SJSA1 (cell line): Measurements from ENCODE around the gene FMNL2. TPM values are rescaled to one million over a fixed set of nuclear protein-coding genes. Genes with fewer than 3 reads are reported as not detected.

Experiments
- DNase-seq, 2 experiments: peaks; one replicate each; pipeline ENCODE4 v3.0.0-alpha.2; 2015 to 2020; ENCODE audit warnings: low spot score in 2 of 2, low read depth in 1 of 2
- H3K27ac ChIP-seq: fragments of 250-450 bp; sonication (Bioruptor Pico); 2 replicates; pipeline ENCODE4 v1.5.1; 2020; ENCODE audit warnings: mild to moderate bottlenecking, moderate library complexity
- H3K27me3 ChIP-seq: fragments of 250-450 bp; sonication (Bioruptor Pico); replicated peaks from 2 replicates; pipeline ENCODE4 v1.5.1; 2020; ENCODE audit warnings: mild to moderate bottlenecking, moderate library complexity
- H3K36me3 ChIP-seq: fragments of 250-450 bp; sonication (Bioruptor Pico); 2 replicates; pipeline ENCODE4 v1.5.1; 2020; ENCODE audit warnings: mild to moderate bottlenecking
- H3K4me1 ChIP-seq: fragments of 250-450 bp; sonication (Bioruptor Pico); replicated peaks from 2 replicates; pipeline ENCODE4 v1.6.1; 2021; ENCODE audit warnings: mild to moderate bottlenecking
- H3K4me3 ChIP-seq: fragments of 250-450 bp; sonication (Bioruptor Pico); 2 replicates; pipeline ENCODE4 v1.5.1; 2020; ENCODE audit warnings: mild to moderate bottlenecking
- H3K9me3 ChIP-seq: fragments of 250-450 bp; sonication (Bioruptor Pico); replicated peaks from 2 replicates; pipeline ENCODE4 v1.5.1; 2020; ENCODE audit warnings: mild to moderate bottlenecking
- total RNA-seq: library from RNA; depleted of rRNA; stranded (reverse); fragments of >200 nt; shearing (Covaris generic); gene quantifications from 2 replicates; pipeline ENCODE4 v1.2.3, GENCODE V29; 2014

Gene FMNL2
- total RNA-seq, 1 experiment from 2014 or later = 12.9 TPM

DNA sequence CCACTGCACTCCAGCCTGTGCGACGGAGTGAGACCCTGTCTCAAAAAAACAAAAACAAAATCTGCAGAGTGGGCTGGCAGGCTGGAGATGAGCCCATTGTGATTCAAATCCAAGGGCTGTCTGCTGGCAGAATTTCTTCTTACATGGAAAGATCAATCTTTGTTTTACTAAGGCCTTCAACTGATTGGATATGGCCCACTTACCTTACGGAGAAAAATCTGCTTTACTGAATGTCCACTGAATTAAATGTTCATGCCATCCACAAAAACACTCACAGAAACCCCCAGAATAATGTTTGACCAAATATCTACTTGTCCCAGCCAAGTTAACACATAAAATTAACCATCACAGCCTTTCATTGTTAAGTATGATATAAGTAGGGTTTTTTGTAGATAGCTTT, 8.3 kb upstream of the FMNL2 start:
- Histone ChIP-seq H3K9me3 (no peaks in the 10 kb centered on the region), H3K27me3 (no peaks in the 10 kb centered on the region), H3K4me3 (no peak overlapping the region), H3K36me3 (no peaks in the 10 kb centered on the region), H3K27ac (no peak overlapping the region), H3K4me1 (peaks cover 12% of the 10 kb centered on the region)
- DNase-seq = no peak

DNA sequence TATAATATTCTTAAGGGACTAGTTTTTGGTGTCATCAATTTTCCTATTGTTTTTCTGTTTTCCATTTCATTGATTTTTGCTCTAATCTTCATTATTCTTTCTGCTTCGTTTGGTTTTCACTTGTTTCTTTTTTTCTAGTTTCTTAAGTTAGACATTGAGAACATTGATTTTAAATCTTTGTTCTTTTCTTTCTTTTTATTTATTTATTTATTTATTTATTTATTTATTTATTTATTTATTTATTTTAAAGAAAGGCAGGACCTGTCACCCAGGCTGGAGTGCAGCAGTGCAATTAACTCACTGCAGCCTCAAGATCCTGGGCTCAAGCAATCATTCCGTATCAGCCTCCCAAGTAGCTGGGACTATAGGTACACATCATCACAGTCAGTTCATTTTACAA, 7.0 kb upstream of the FMNL2 start:
- H3K36me3 ChIP-seq = no peaks in the 10 kb centered on the region
- peaks cover 1% of the 10 kb centered on the region for H3K4me1 ChIP-seq
- no peak overlapping the region for H3K27ac ChIP-seq
- no peak for DNase-seq
- no peak overlapping the region for H3K4me3 ChIP-seq
- no peaks in the 10 kb centered on the region for H3K27me3 ChIP-seq
- H3K9me3 ChIP-seq = no peaks in the 10 kb centered on the region

DNA sequence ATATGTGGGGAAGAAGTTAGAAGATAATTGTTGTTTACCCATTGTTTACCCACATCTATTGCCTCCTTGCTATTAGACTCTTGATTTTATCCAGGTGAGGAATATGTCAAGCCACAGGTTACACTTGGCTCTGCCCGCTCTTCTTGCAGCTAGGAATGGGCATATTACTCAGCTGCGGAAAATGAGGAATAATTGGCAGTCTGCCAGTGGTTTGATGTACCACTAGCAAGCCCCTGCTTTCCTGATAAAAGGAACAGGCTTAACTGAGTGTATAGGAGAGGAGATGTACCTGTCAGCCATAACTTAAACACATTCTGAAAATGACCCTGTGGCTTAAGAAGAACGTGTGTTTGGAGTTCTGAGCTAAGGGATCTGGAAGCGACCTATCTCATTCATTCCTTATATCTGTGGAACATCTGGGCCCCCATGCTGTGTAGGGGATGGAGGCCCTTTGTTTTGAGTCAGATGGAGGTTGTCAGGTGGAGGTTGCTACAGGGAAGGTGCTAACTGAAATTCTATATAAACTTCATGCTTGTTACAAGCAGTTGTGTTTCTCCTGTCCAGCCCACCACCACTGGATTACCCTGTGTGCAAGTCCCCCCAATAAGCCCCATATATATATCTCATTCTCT, 4.6 kb upstream of the FMNL2 start:
- Histone ChIP-seq H3K36me3 (peaks cover 4% of the 10 kb centered on the region; the same call in 1 of the 2 replicates), H3K27ac (no peak overlapping the region), H3K4me1 (peaks cover 14% of the 10 kb centered on the region), H3K4me3 (no peak overlapping the region), H3K9me3 (no peaks in the 10 kb centered on the region), H3K27me3 (no peaks in the 10 kb centered on the region)
- DNase-seq = no peak

DNA sequence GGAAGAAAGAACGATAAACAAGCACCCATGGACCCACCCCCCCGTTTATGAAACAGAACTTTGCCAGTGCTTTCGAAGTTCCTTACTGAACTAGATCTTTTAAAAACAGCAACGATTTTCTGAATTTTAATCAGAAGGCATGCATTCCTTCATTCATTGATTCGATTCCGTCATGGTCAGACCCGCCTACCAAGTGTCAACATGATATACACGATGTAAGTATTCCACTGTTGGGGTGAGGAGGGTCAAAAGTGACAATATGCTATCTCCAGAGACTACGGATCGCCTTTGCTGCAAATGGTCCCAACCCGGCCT, 316 bp upstream of the FMNL2 start:
- Histone ChIP-seq H3K4me1 (peaks cover 23% of the 10 kb centered on the region), H3K9me3 (no peaks in the 10 kb centered on the region), H3K4me3 (peak overlapping the region; percentile 91), H3K36me3 (peaks cover 8% of the 10 kb centered on the region; the same call in 1 of the 2 replicates), H3K27me3 (no peaks in the 10 kb centered on the region), H3K27ac (no peak overlapping the region)
- DNase-seq = no peak

DNA sequence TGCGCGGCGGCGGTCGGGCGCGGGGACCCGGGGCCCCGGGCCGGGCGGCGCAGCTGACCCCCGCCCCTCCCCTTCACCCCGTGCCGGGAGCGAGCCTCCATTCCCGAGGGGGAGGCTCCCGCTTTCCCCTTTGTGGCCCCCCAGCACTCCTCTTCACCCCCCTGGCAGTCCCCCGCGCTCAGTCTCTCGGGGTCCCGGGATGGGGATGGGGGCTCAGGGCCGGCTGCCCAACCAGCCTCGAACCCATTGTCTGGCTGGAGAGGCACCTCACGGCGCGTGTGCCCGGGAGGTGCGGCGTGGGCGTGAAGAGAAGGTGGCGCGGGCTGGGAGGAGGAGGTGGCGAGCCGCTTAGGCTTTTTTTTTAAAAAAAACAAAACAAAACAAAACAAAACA, 748 bp downstream of the FMNL2 start:
- Histone ChIP-seq H3K27me3 (no peaks in the 10 kb centered on the region), H3K4me3 (peak overlapping the region; percentile 91), H3K27ac (no peak overlapping the region), H3K36me3 (peaks cover 8% of the 10 kb centered on the region; the same call in 1 of the 2 replicates), H3K4me1 (peaks cover 23% of the 10 kb centered on the region), H3K9me3 (no peaks in the 10 kb centered on the region)
- no peak for DNase-seq

DNA sequence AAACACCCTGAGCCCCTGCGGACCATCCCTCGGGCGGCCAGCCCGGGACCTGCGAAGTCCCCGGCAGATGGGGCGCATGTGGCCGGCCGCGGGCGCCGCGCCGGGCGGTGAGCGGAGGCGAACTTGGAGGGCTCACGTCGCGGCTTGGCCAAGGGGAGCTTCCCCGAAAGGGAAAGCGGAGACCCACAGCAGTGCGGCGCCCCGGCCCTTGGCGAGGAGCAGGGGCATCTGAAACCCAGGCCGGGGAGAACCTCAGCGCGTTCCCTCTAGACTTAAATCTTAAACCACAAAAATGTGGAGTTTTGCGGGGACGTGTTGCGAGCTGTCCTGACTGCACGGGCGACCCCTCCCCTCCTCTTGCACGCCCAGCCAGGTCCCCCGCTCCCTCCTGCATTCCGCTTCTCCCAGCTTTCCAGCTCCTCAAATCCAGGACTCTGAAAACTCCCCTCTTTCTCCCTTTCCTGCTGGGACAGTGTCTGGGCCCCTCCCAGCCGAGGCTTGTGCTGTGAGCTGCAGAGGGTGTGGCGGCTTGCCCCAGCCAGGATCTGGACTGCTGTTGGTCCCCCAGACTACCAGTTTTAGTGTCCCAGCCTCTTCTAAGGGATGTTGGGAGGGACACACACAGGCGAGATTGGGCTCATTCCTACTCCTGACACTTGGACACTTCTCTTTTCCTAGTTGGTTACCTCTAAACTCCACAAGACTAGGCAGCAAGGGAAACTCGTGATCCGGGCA, 1.3 kb downstream of the FMNL2 start:
- Histone ChIP-seq H3K27ac (no peak overlapping the region), H3K4me1 (peaks cover 23% of the 10 kb centered on the region)
- DNase-seq = peak; percentile 51 to 63

DNA sequence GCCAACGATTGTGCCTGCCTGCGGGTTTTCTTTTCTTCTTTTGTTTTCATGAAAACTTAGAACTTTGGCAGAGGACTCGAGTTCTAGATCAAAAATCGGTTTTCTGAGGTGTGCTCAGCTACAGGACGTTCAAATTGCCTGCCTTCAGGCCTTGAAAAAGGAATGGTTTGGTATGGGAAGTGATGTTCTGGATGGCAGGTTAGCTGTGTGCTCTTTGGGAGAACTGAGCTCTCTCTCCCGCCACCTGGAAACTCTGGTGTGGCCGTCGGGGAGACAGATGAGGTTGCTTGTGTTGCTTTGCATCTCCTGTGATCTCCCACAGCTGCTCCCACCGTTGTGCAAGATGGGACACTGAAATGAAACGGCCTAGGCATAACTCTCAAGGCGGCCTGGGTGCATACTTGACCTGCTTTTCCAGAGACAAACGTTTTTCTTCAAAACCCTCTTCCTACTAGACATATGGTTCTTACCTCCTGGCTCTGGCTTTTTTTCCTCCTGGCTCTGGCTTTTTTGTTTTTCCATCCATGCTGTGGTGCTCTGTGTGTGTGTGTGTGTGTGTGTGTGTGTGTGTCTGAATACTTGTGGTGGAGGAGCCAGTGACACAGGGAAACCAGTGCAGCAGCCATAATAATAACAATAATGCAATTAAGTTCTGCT, 2.0 kb downstream of the FMNL2 start:
- no peaks in the 10 kb centered on the region for H3K27me3 ChIP-seq
- peaks cover 8% of the 10 kb centered on the region; the same call in 1 of the 2 replicates for H3K36me3 ChIP-seq
- H3K9me3 ChIP-seq = no peaks in the 10 kb centered on the region
- DNase-seq = peak in 1 of 2 experiments; percentile 27
- peak overlapping the region; percentile 91 for H3K4me3 ChIP-seq
- H3K27ac ChIP-seq = no peak overlapping the region
- peaks cover 23% of the 10 kb centered on the region for H3K4me1 ChIP-seq

More for the DNA sequence above, 1.3 kb downstream of the FMNL2 start:
- H3K4me3 ChIP-seq = peak overlapping the region; percentile 91
- H3K9me3 ChIP-seq = no peaks in the 10 kb centered on the region
- no peaks in the 10 kb centered on the region for H3K27me3 ChIP-seq
- H3K36me3 ChIP-seq = peaks cover 8% of the 10 kb centered on the region; the same call in 1 of the 2 replicates

DNA sequence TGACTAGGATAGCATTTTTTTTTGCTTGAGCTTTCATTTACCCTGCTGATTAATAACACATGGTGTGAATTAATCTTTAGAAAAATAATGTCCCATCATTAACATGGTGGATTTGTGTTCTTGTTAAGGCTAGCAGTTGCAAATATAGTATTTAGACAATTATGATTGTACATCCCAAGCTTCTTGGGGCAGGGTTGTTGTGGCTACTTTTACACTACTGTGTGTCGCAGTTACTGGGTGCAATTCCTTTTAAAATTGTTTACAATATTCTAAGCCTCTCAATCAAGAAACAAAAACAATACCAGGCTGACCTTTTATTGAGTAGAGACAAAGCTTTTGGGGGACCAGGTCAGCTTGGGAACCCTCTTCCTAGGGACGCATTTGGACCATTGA, 2.5 kb downstream of the FMNL2 start:
- no peaks in the 10 kb centered on the region for H3K27me3 ChIP-seq
- DNase-seq = no peak
- no peak overlapping the region for H3K4me3 ChIP-seq
- no peaks in the 10 kb centered on the region for H3K9me3 ChIP-seq
- H3K27ac ChIP-seq = no peak overlapping the region
- H3K36me3 ChIP-seq = peaks cover 8% of the 10 kb centered on the region; the same call in 1 of the 2 replicates
- H3K4me1 ChIP-seq = peaks cover 23% of the 10 kb centered on the region

DNA sequence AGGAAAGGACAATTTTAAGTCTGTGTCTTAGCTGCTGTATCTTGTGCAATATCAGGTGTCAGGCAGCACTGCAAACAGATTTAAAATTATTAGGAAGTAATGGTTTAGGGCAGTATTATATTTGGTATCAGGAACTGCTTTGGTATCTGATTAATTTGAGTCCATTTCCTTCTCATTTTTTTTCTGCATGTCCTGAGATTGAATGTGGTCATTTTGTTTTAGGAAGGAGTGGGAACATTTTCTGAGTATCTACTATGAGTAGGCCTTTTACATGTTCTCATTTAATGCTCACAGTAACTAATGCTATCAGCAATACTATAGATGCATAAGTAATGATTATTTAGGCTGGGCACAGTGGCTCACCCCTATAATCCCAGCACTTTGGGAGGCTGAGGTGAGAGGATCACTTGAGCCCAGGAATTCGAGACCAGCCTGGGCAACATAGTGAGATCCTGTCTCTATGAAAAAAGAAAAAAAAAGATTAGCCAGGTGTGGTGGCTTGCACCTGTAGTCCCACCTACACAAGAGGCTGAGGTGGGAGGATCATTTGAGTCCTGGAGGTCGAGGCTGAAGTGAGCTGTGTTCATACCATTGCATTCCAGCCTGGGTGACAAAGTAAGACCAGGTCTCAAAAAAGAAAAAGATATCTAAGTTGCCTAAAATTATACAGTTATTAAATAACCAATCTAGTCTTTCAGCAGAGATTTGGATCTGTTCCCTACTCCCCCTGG, 4.7 kb downstream of the FMNL2 start:
- Histone ChIP-seq H3K4me3 (no peak overlapping the region), H3K36me3 (peaks cover 12% of the 10 kb centered on the region; the same call in 1 of the 2 replicates), H3K9me3 (no peaks in the 10 kb centered on the region), H3K4me1 (peaks cover 21% of the 10 kb centered on the region), H3K27me3 (no peaks in the 10 kb centered on the region), H3K27ac (no peak overlapping the region)
- DNase-seq = no peak

DNA sequence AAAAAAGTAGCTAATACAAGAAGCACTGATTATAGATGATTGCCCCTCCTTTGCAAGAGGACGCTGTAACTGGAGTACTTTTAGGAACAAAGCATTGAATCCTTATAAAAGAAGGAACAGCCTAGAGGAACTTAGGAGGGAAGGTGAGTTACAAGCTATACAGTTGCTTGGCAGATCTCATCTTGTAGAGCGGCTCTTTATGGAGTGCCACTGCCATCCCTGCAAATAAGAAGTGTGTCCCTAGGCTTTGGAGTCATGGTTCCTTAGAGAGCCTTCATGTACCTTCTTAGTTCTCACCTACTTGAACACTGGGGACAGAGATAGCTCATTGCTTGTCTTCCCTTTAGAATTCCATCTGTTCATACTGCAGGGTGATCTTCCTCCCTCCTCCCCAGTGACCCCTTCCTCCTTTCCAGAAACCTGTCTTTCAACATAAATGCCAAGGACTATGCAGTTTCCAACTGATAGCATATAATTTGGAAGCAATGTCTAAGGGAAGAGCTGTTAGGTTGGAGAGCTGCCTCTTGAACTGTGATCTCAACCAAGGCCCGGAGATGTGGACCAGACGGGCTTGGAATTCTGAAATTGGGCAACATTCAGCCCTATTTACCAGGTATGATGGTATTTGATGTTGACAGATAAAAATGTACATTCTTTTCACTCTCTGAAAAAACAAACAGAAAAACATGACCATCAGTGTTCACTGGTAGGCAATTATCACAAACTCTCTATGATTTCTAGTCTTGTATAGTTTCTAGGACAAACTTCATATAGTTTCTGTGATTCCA, 7.5 kb downstream of the FMNL2 start:
- DNase-seq = no peak
- H3K36me3 ChIP-seq = 0 out of 2 replicates have a peak, but pooled peaks cover 4% of the 10 kb centered on the region
- no peak overlapping the region for H3K27ac ChIP-seq
- peaks cover 12% of the 10 kb centered on the region for H3K4me1 ChIP-seq
- H3K9me3 ChIP-seq = no peaks in the 10 kb centered on the region
- H3K27me3 ChIP-seq = no peaks in the 10 kb centered on the region
- no peak overlapping the region for H3K4me3 ChIP-seq

DNA sequence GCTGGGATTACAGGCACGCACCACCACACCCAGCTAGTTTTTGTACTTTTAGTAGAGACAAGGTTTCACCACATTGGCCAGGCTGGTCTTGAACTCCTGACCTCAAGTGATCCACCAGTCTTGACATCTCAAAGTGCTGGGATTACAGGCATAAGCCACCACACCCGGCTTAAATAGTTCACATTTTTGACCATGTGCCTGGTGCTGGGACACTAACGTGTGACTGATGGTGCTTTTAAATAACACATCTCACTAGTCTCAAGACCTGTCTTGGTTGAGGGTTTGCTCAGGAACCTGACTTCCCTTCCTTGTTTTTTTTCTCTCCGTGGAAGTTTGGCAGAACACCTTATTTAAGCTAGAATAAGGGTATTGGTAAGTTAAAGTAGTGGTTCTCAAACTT, 8.5 kb downstream of the FMNL2 start:
- no peak for DNase-seq
- 0 out of 2 replicates have a peak, but pooled peaks cover 4% of the 10 kb centered on the region for H3K36me3 ChIP-seq
- no peak overlapping the region for H3K4me3 ChIP-seq

DNA sequence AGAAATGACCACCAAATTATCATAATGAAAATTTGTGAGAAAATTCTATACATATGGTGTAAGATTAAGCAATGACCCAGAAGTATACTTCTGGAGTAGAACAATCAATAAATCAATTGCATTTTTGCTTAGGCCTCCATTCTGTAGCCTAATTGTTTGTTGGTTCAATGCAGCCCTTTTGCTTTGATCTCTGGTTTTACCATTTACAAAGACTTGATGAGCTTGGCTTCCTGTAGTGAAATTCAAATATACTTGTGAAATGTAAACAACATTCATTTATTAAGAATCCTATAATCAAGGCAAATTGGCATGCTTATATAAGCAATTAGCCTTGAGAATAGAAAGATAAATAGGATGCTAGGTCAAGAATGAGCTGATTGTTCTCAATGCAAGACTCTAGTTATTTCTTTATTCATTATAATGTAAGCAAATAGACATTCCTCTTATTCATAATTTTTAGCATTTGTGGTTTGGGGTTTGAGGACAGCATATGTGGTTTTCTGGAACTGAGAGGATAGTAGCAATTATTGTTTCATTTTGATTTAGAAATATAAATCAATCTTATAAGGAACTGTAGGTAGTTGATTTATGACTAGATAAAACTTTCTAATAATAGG, 9.7 kb downstream of the FMNL2 start:
- no peaks in the 10 kb centered on the region for H3K9me3 ChIP-seq
- H3K4me1 ChIP-seq = peaks cover 12% of the 10 kb centered on the region
- H3K36me3 ChIP-seq = 0 out of 2 replicates have a peak, but pooled peaks cover 4% of the 10 kb centered on the region
- no peak overlapping the region for H3K4me3 ChIP-seq
- no peak overlapping the region for H3K27ac ChIP-seq
- no peaks in the 10 kb centered on the region for H3K27me3 ChIP-seq
- peak in 1 of 2 experiments; percentile 29 for DNase-seq

More for the DNA sequence above, 8.5 kb downstream of the FMNL2 start:
- Histone ChIP-seq H3K27me3 (no peaks in the 10 kb centered on the region), H3K9me3 (no peaks in the 10 kb centered on the region), H3K27ac (no peak overlapping the region), H3K4me1 (peaks cover 12% of the 10 kb centered on the region)
